Measurements from ENCODE around the gene AMPH.
"Not testable (repeated sequence)": the region's sequence is repeated elsewhere in the genome, so short reads cannot be mapped to it uniquely, and the experiment has no call there.

- TF ChIP-seq CTCF, EP300 (IDR thresholded peaks at IDR 0.05): not testable (repeated sequence)
These were observed 267.8 kb downstream of the AMPH start for GRCh38 chr7:38363379-38363778.
